Erythroblast (primary cell): Measurements from ENCODE around the gene SLC24A3.

Source experiments
- GATA1 ChIP-seq: IDR thresholded peaks from 2 replicates; pipeline ENCODE4 v1.6.1; 2011; ENCODE audit warnings: low read depth, mild to moderate bottlenecking, control low read depth, low read length, moderate library complexity
- POLR2A ChIP-seq: IDR thresholded peaks from 2 replicates; pipeline ENCODE4 v1.6.1; 2011; ENCODE audit warnings: mild to moderate bottlenecking, low read length

- TF ChIP-seq POLR2A (no peak), GATA1 (no peak)
Measured at GRCh38 chr20:19683188-19683587, 470.7 kb downstream of the SLC24A3 start.
